ENCODE data around the gene ZFP82. TPM values are rescaled to one million over a fixed set of nuclear protein-coding genes. Genes with fewer than 3 reads are reported as not detected.

Gene ZFP82
- total RNA-seq, 3 donors from 2014 or later (not counting 1 experiment from before 2014, with no cell fraction given) = 2.3 to 4.1 (median 3.6) TPM

GRCh38 chr19:36421749-36422481 lies 3.5 kb upstream of the ZFP82 start:
- H3K27me3 Mint-ChIP-seq (ENCODE audit: low read depth in 2 of 2) = peaks cover 21 to 26% of the 10 kb centered on the region in 2 donors

DNA sequence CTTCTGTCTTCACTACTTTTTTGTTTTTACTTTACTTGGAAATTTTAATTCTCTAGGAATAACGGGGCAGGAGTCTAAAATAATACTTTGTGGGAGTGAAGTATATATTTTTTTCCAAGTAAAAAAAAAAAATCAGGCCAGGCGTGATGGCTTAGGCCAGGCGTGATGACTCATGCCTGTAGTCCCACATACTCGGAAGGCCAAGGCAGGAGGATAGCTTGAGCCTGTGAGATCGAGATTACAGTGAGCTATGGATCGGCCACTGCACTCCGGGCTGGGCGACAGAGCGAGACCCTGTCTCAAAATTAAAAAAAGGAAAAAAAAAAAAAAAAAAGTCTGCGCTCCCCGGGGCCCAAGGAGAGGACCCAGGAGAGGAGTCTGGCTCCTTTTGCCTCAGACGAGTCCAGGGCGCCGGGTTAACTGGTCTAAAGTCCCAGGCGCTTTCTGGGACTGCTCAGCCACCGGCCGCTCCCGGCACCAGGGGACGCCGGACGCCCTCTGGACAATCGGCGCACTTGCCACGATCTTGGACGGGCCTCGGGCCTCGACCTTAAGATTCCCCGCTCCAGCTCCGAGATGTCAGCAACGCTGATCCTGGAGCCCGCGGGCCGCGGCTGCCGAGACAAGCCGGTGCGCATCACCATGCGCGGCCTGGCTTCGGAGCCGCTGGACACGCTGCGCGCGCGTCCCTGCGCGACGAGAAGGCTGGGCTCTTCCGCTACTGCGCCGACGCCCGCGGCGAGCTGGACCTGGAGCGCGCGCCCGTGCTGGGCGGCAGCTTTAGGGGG lies 2.7 kb upstream of the ZFP82 start:
- DNase-seq (no peak), ATAC-seq (no peak)
- intact Hi-C loops (cut with micrococcal nuclease) = no loop called here
- Histone ChIP-seq H3K9me3 (ENCODE audit: control insufficient read depth, insufficient read depth, low read length) (peaks cover 11% of the 10 kb centered on the region), H3K4me1 (ENCODE audit: control insufficient read depth, insufficient read depth, low read length) (peaks cover 15% of the 10 kb centered on the region), H3K27me3 (ENCODE audit: control insufficient read depth, insufficient read depth, low read length) (peaks cover 7% of the 10 kb centered on the region), H3K4me3 (ENCODE audit: low read length) (no peak overlapping the region), H3K36me3 (ENCODE audit: control insufficient read depth, insufficient read depth, low read length) (no peaks in the 10 kb centered on the region), H3K27ac (ENCODE audit: low read length) (no peak overlapping the region)
- Mint-ChIP-seq H3K4me1 (peaks cover 21 to 22% of the 10 kb centered on the region in 2 donors), H3K27me3 (ENCODE audit: low read depth in 2 of 2) (peaks cover 21 to 26% of the 10 kb centered on the region in 2 donors), H3K36me3 (no peaks in the 10 kb centered on the region), H3K27ac (no peak overlapping the region), H3K4me3 (peak overlapping the region; percentile 70), H3K9me3 (peaks cover 0 to 3% of the 10 kb centered on the region in 2 donors)
- TF ChIP-seq, protein P1, sequence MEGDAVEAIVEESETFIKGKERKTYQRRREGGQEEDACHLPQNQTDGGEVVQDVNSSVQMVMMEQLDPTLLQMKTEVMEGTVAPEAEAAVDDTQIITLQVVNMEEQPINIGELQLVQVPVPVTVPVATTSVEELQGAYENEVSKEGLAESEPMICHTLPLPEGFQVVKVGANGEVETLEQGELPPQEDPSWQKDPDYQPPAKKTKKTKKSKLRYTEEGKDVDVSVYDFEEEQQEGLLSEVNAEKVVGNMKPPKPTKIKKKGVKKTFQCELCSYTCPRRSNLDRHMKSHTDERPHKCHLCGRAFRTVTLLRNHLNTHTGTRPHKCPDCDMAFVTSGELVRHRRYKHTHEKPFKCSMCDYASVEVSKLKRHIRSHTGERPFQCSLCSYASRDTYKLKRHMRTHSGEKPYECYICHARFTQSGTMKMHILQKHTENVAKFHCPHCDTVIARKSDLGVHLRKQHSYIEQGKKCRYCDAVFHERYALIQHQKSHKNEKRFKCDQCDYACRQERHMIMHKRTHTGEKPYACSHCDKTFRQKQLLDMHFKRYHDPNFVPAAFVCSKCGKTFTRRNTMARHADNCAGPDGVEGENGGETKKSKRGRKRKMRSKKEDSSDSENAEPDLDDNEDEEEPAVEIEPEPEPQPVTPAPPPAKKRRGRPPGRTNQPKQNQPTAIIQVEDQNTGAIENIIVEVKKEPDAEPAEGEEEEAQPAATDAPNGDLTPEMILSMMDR (IDR thresholded peaks at IDR 0.05) = no peak
- 27% methylated on average over 61 of the region's 61 CpGs for WGBS (ENCODE audit: insufficient coverage)

More at GRCh38 chr19:36421749-36422481, 3.5 kb upstream of the ZFP82 start:
- no peak for DNase-seq
- Histone ChIP-seq H3K36me3 (ENCODE audit: control insufficient read depth, insufficient read depth, low read length) (no peaks in the 10 kb centered on the region), H3K27ac (ENCODE audit: low read length) (no peak overlapping the region), H3K9me3 (ENCODE audit: control insufficient read depth, insufficient read depth, low read length) (peaks cover 8% of the 10 kb centered on the region), H3K4me3 (ENCODE audit: low read length) (no peak overlapping the region), H3K27me3 (ENCODE audit: control insufficient read depth, insufficient read depth, low read length) (peaks cover 7% of the 10 kb centered on the region), H3K4me1 (ENCODE audit: control insufficient read depth, insufficient read depth, low read length) (peaks cover 15% of the 10 kb centered on the region)
- intact Hi-C loops (cut with micrococcal nuclease) = no loop called here
- Mint-ChIP-seq H3K9me3 (peaks cover 0 to 3% of the 10 kb centered on the region in 2 donors), H3K36me3 (no peaks in the 10 kb centered on the region), H3K4me3 (peak overlapping the region; percentile 59), H3K4me1 (peaks cover 20 to 21% of the 10 kb centered on the region in 2 donors), H3K27ac (no peak overlapping the region)
- 35% methylated on average over 33 of the region's 33 CpGs for WGBS (ENCODE audit: insufficient coverage)
- TF ChIP-seq, protein P1 (IDR thresholded peaks at IDR 0.05) = no peak
- ATAC-seq = no peak

- Mint-ChIP-seq H3K27ac (peak overlapping the region; percentile 94 to 99), H3K9me3 (no peaks in the 10 kb centered on the region), H3K4me1 (peaks cover 21 to 28% of the 10 kb centered on the region in 2 donors), H3K4me3 (peak overlapping the region; percentile 98), H3K27me3 (ENCODE audit: low read depth in 2 of 2) (peaks cover 15 to 18% of the 10 kb centered on the region in 2 donors), H3K36me3 (no peaks in the 10 kb centered on the region)
- intact Hi-C loops (cut with micrococcal nuclease) = no loop called here
- Histone ChIP-seq H3K27ac (ENCODE audit: low read length) (peak overlapping the region; percentile 91), H3K27me3 (ENCODE audit: control insufficient read depth, insufficient read depth, low read length) (peaks cover 7% of the 10 kb centered on the region), H3K9me3 (ENCODE audit: control insufficient read depth, insufficient read depth, low read length) (peaks cover 8% of the 10 kb centered on the region), H3K4me3 (ENCODE audit: low read length) (peak overlapping the region; percentile 89), H3K4me1 (ENCODE audit: control insufficient read depth, insufficient read depth, low read length) (peaks cover 15% of the 10 kb centered on the region), H3K36me3 (ENCODE audit: control insufficient read depth, insufficient read depth, low read length) (no peaks in the 10 kb centered on the region)
- no peak for ATAC-seq
- TF ChIP-seq, protein P1 (IDR thresholded peaks at IDR 0.05) = no peak
- no peak for DNase-seq
- 45% methylated on average over 25 of the region's 25 CpGs for WGBS (ENCODE audit: insufficient coverage)
Measured at GRCh38 chr19:36417752-36418286, 625 bp downstream of the ZFP82 start.
